GM21786 (cell line): ENCODE measurements around the gene TNP2.
"Not testable (repeated sequence)": the region's sequence is repeated elsewhere in the genome, so short reads cannot be mapped to it uniquely, and the experiment has no call there.

Experiments
- ATAC-seq: cut with Tn5 transposase; IDR thresholded peaks from one replicate; pipeline ENCODE4 v1.9.1; 2021; ENCODE audit not compliant: unreplicated experiment

TNP2 gene

DNA sequence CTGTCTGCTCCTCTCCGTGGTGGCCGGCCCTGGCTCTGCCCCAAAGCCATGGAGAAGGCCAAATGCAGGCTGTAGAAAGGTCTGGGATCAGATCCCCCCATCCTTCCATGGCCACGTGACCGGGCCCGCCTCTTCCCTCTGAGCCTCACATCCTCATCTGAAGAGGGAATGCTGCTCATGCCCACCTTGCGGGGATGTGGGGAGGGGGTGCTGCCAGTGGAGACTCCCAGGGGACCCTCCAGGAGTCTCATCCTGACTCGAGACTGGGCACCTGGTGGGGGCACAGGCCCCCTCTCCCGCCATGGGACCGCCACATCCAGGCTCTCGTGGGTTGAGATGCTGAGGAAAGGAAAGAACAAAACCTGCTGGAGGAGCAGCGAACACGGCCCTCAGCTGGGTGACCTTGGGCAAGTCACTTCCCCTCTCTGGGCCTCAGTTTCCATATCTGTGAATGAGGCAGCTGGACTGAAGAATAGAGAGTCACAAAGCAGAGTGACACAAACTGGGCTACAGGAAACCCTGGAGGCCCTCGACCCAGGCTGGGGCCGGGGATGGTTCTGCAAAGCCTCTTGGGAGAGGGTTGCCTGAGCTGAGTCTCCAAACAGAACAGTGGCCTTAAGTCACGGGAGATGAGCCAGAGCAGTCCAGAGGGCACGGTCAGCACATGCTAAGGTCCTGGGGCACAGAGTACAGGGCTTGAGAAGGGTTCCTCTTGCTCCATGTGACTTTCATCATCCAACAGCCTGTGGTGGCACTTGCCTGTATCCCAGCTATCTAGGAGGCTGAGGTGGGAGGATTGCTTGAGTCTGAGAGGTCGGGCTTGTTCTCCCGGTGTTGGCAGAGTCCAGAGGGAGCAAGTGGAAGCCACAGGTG lies 43.2 kb downstream of the TNP2 start:
- ATAC-seq = no peak

DNA sequence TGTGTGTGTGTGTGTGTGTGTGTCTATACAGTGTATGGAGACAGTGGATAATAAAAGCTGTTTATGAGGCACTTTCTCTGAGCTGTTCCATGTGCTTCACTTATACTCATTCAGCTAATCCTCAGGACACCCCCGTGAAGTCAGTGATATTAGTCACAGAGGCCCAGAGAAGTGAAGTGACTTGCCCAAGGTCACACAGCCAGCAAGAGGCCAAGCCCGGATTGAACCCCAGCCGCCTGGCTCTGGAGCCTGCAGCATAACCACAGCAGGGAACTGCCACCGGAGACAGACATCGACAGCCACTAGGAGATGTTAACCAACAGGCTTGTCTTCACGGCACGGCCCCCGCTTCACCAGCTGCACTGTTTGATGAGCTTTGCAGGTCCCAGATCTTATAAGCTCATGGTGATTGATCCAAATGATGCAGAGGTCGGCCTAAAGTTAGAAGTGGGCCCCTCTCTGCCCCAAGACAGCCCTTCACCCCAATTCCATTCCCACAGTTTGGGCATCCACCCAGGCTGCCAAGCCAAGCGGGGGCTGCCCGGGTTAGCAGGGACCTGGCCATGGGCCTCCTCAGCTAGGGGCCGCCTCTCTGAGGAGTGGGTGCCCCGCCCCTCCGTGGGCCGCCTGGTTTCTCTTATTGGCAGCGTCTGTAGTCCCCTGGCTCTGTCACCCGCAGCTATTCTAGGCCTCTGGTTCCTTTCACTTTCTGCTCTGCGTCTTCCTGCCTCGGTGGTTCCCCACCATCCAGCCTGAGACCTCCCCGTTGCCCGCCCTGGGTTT lies 44.0 kb downstream of the TNP2 start:
- peak; percentile 77 for ATAC-seq

DNA sequence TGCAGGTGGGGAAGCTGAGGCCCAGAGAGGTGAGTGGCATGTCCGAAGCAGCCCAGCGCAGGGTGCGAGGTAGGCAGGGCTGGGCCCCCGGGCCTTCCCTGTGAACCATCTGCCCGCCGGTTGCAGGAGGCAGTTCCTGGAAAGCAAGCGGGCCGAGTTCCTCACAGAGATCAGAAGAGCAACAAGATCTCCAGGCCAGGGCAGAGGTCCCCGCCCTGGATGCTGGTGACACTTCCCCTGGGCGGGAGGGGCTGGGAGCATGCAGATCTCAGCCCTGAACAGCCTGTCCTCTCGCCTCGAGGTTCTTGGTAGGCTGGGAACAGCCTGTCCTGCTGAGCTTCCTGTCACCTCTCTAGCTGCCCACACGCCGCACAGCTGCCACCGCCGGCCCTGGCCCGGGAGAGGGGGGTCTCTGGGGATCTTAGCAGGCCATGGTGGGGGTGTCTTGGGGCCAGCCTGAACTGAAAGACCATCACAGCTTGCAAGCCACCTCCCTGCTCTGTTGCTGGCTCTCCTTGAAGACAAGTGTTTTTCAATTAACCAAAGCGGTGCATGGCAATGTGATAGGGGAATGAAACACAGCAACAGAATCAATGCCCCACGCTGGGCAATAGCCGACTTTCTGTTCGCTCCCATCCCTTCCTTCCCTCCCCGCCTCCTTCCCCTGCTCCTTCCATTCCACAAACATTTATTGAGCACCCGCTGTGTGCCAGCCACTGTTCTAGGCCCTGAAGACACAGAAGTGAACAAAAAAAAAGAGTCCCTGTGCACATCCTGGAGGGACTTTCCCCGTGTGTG lies 44.8 kb downstream of the TNP2 start:
- peak; percentile 57 for ATAC-seq

DNA sequence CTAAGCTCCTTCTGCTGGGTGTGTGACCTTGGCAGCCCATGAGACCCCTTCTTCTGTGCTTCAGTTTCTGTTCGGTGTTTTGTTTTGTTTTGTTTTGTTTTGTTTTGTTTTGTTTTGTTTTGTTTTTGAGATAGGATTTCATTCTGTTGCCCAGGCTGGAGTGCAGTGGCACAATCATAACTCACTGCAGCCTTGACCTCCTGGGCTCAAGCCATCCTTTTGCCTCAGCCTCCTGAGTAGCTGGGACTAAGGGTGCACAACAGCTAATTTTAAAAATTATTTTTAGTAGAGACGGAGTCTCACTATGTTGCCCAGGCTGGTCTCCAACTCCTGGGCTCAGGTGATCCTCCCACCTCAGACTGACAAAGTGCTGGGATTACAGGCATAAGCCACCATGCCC lies 48.6 kb downstream of the TNP2 start:
- not testable (repeated sequence) for ATAC-seq

DNA sequence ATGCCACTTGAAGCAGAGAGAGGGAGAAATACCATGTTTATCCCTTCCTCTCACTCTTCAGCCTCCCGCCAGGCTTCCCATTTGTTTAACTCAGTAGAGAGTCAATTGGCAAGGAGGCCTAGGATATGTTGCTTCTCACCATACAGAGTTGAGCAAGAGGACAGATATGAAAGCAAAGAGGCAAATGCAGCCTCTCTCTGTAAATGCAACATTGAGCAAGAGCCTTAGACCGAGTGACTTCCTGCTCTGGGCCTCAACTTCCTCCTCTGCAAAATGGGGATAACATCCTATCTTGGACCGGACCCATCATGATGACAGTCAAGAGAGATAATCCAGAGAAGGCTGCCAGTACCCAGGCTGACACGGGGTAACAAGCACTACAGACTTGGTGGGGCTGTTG lies 49.9 kb downstream of the TNP2 start:
- ATAC-seq = no peak

DNA sequence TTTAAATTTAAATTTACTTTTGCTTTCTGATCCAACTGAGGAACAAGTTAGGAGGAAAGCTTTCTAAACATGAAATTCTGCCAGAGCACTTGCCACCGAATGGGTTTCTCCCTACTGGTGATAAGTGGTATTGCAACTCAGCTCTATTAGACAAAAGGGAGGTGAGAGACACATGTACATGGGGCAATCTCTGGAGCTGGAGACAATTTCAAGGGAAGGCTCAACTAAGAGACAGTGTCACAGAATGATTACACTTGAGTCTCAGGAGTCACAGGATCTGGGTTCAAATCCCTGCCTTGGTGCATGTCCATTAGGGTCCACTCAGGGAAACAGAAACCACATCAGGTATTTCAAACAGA lies 50.5 kb downstream of the TNP2 start:
- ATAC-seq = no peak
